ENCODE measurements around the gene PIEZO2.

Gene PIEZO2

DNA sequence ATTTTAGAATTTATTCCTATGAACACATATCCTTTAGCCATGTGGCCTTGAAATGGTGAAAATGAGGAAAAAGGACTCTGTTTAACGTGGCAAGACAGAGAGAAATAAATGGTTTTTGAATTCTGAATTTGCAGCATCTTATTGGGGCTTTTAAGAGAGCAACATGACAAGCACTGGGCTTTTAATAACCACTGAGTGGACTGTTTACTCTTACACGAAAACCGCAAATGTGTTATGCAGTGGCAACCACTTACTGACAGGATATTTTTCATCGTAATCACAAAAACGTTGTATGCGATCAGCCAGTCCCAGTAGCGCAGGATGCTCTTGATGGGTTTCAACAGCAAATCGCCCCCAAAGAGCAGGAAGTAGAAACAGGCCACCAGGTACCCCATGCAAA, 397.0 kb downstream of the PIEZO2 start:
- Histone ChIP-seq H3K4me2 (no peak overlapping the region), H3K27me3 (no peaks in the 10 kb centered on the region), H3K9ac (no peak overlapping the region), H4K20me1 (no peaks in the 10 kb centered on the region), H3K9me3 (no peaks in the 10 kb centered on the region), H3K27ac (no peak overlapping the region), H3K36me3 (no peaks in the 10 kb centered on the region), H3K4me3 (no peak overlapping the region), H3K4me1 (no peaks in the 10 kb centered on the region)
- TF ChIP-seq Cebpa-rat (IDR thresholded peaks at IDR 0.05) = no peak

DNA sequence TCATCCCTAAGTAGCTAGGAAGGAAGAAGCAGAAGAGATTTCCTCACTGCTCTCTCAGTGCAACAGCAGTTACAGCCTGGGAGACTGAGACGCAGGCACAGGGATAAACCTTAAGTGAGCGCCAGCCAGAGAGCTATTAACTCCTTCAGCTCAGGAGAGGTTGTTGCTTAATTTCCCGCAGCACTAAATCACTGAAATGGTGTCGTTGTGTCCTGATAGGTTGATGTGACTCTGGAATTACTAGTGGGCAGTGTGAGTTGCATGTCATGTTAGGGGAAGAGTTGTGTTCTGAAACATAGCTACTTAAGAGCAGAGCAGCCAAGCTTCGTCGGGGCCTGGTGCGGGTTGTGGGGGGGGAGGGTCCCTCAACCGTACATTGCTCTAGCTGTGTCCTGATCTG, 397.7 kb downstream of the PIEZO2 start:
- Histone ChIP-seq H3K4me3 (no peak overlapping the region), H3K9ac (no peak overlapping the region)
- no peak for TF ChIP-seq Cebpa-rat (IDR thresholded peaks at IDR 0.05)

DNA sequence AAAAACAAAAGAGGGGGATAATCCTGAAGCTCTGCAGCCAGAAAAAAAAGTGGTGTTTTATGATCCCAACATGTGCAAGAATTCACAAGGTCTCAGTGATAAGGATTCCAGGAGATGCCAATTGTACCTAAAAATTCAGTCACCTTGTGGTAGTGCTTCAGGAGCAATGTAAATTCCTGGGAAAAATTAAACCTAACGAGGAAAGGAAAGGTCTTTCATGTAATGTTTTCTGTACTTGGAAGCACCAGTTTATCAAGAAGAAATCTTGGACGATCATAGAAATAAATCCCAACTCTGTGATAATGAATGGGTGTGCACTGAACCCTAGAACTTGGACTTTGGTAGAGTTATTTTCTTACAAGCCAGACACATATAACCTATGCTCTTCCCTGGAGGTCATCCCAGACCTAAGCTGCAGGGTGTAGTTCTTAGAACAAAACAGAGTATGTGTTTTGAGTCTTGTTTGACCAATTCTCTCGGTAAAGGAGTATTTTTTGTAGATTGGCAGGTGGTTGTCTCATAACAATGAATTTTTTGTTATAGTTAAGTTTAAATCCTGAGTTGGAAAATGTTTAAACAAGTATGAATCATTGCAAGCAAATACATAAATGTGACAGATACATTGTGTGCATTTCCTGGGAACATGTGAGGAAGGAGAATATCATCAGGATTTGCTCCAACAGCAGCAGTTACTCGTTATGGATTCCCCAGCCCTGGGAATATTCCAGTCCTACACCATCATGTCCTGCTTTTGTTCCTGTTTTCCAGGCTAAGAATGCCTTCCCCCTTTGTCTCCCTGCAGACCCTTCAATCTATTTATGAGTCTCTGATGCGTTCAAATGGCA, 399.0 kb downstream of the PIEZO2 start:
- no peak for TF ChIP-seq Cebpa-rat (IDR thresholded peaks at IDR 0.05)
- H3K4me1 ChIP-seq = no peaks in the 10 kb centered on the region
- H3K4me3 ChIP-seq = no peak overlapping the region
- H3K9ac ChIP-seq = no peak overlapping the region
- no peaks in the 10 kb centered on the region for H3K27me3 ChIP-seq
- H3K9me3 ChIP-seq = no peaks in the 10 kb centered on the region
- H4K20me1 ChIP-seq = no peaks in the 10 kb centered on the region
- no peaks in the 10 kb centered on the region for H3K36me3 ChIP-seq
- H3K27ac ChIP-seq = no peak overlapping the region
- H3K4me2 ChIP-seq = no peak overlapping the region

More for the DNA sequence above, 397.7 kb downstream of the PIEZO2 start:
- Histone ChIP-seq H4K20me1 (no peaks in the 10 kb centered on the region), H3K4me1 (no peaks in the 10 kb centered on the region), H3K27ac (no peak overlapping the region), H3K9me3 (no peaks in the 10 kb centered on the region), H3K27me3 (no peaks in the 10 kb centered on the region), H3K4me2 (no peak overlapping the region), H3K36me3 (no peaks in the 10 kb centered on the region)

DNA sequence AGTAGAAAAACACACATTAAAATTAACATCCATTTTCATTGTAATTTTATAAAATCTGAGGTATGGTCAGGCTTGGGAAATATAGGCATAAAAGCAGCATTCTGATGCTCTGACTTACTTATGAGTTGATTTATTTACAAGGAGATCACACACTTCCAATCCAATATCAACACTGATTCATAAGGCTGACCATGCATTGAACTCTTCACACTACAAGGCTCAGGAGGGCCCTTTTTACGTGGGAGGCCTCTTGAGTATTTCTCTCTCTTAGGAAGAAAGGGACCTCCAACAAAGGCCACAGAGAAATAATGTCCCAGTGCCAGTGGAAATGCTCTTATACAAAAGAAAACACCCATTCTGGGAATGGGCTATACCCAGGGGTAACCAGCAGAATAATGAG, 400.7 kb downstream of the PIEZO2 start:
- no peak overlapping the region for H3K27ac ChIP-seq
- no peak overlapping the region for H3K9ac ChIP-seq
- H3K4me3 ChIP-seq = no peak overlapping the region
- no peaks in the 10 kb centered on the region for H3K9me3 ChIP-seq
- no peaks in the 10 kb centered on the region for H3K36me3 ChIP-seq
- H3K27me3 ChIP-seq = no peaks in the 10 kb centered on the region
- no peak for TF ChIP-seq Cebpa-rat (IDR thresholded peaks at IDR 0.05)
- H4K20me1 ChIP-seq = no peaks in the 10 kb centered on the region
- no peak overlapping the region for H3K4me2 ChIP-seq
- H3K4me1 ChIP-seq = no peaks in the 10 kb centered on the region

DNA sequence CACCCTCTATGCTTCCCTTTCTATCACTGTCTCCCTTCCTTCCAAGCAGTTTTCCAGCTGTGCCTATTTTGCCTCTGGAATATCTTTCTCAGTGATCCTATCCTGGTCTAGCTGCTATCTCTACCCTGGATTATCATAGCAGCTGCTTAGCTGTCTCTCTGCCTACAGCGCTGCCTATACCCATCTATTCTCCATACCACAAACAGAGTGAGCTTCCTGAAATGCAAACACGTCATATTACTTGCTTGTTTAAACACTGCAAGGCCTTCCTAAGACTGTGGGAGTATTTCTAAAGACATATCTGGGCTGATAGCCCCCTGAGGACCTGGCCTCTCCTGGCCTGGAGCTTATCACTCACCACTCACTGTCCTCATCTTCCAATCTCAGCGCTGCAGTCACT, 403.4 kb downstream of the PIEZO2 start:
- Histone ChIP-seq H3K27me3 (no peaks in the 10 kb centered on the region), H3K4me2 (no peak overlapping the region)
- no peak for TF ChIP-seq Cebpa-rat (IDR thresholded peaks at IDR 0.05)

DNA sequence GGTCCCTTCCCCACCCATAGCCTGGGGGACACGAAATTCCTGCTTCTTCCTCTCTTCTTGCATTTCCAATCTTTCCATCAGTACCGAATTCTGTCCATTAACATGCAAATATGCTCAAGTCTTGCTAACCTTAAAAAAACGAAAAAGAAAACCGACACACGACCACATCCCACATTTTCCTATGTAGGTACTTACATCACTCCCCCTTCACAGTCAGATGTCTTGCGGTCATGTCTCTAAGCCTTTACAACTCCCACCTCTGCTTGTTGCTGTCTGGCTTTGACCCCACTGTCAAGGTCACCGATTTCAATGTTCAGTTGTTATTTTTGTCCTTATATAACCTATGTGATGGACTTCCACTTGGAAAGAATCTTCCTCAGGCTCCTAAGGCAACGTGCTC, 404.1 kb downstream of the PIEZO2 start:
- Histone ChIP-seq H3K27me3 (no peaks in the 10 kb centered on the region), H3K4me2 (no peak overlapping the region), H3K27ac (no peak overlapping the region), H3K36me3 (no peaks in the 10 kb centered on the region), H3K9ac (no peak overlapping the region), H3K4me3 (no peak overlapping the region), H3K4me1 (no peaks in the 10 kb centered on the region), H4K20me1 (no peaks in the 10 kb centered on the region), H3K9me3 (no peaks in the 10 kb centered on the region)
- TF ChIP-seq Cebpa-rat (IDR thresholded peaks at IDR 0.05) = no peak

More for the DNA sequence above, 403.4 kb downstream of the PIEZO2 start:
- no peaks in the 10 kb centered on the region for H3K9me3 ChIP-seq
- no peak overlapping the region for H3K4me3 ChIP-seq
- no peak overlapping the region for H3K27ac ChIP-seq
- H3K36me3 ChIP-seq = no peaks in the 10 kb centered on the region
- H3K4me1 ChIP-seq = no peaks in the 10 kb centered on the region
- no peak overlapping the region for H3K9ac ChIP-seq
- no peaks in the 10 kb centered on the region for H4K20me1 ChIP-seq

DNA sequence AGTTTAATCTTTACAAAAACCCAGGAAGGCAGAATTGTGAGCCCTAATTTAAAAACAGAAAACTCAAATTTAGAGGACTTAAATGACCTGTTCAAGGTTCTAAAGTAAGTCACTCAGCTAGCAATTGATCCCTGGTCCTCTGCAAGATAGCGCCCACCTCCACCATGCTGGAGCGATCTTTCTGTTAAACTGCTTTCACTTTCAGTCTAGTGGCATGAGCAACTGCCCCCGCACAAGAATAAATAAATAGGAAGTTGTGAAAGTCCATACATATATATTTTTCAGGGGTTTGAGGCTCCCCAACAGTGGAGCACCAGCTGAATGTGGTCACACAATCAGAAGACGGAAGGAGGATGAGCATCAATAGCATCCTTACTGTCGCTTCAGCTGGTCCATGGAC, 405.6 kb downstream of the PIEZO2 start:
- Histone ChIP-seq H3K9me3 (no peaks in the 10 kb centered on the region), H3K4me3 (no peak overlapping the region), H4K20me1 (no peaks in the 10 kb centered on the region), H3K9ac (no peak overlapping the region), H3K27me3 (no peaks in the 10 kb centered on the region), H3K27ac (no peak overlapping the region), H3K36me3 (no peaks in the 10 kb centered on the region), H3K4me1 (no peaks in the 10 kb centered on the region), H3K4me2 (0 out of 2 replicates have a peak overlapping the region, but pooled peaks have one; percentile 1)
- TF ChIP-seq Cebpa-rat (IDR thresholded peaks at IDR 0.05) = no peak

DNA sequence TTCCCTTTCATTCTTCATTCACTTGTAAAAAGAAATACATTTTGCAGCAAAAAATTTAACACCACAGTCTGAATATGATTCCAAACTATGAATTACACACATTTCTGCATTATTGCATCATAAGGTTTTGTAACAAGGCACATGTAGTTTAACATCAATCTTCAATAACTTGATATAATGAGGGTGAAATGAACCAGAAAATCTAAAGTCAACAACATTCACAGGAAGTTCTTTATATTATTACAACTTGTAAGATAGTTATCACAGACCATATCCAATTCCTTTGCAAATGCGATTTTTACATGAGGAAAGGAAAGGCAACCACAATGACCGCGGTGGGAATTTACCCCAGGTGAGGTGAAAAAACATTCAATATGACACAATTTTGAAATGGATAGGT, 410.2 kb downstream of the PIEZO2 start:
- no peak overlapping the region for H3K27ac ChIP-seq
- no peak overlapping the region for H3K4me3 ChIP-seq
- H4K20me1 ChIP-seq = no peaks in the 10 kb centered on the region
- no peaks in the 10 kb centered on the region for H3K27me3 ChIP-seq
- H3K9ac ChIP-seq = no peak overlapping the region
- no peak for TF ChIP-seq Cebpa-rat (IDR thresholded peaks at IDR 0.05)
- H3K4me2 ChIP-seq = no peak overlapping the region
- H3K36me3 ChIP-seq = no peaks in the 10 kb centered on the region
- no peaks in the 10 kb centered on the region for H3K9me3 ChIP-seq
- no peaks in the 10 kb centered on the region for H3K4me1 ChIP-seq

DNA sequence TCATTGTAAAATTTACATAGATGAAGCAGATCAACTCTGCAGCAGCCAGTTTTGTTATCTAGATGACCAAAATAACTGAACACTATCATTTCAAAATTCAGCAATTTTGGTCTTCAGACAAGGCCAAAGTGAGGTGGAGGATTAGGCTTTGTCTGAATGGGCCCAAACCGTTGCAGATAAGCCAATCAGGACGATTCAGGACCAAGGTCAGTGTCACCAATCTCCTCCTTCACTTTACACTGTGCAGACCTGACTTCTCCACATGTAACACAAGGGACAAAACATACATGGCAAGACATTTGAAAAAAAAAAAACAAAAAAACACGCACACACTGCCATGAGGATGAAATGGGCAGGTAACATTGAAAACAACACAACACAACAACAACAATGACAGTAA, 412.4 kb downstream of the PIEZO2 start:
- Histone ChIP-seq H3K4me3 (no peak overlapping the region), H3K27ac (no peak overlapping the region), H3K9ac (no peak overlapping the region), H3K4me2 (no peak overlapping the region), H3K27me3 (no peaks in the 10 kb centered on the region), H4K20me1 (no peaks in the 10 kb centered on the region), H3K9me3 (no peaks in the 10 kb centered on the region), H3K4me1 (no peaks in the 10 kb centered on the region), H3K36me3 (no peaks in the 10 kb centered on the region)
- no peak for TF ChIP-seq Cebpa-rat (IDR thresholded peaks at IDR 0.05)

DNA sequence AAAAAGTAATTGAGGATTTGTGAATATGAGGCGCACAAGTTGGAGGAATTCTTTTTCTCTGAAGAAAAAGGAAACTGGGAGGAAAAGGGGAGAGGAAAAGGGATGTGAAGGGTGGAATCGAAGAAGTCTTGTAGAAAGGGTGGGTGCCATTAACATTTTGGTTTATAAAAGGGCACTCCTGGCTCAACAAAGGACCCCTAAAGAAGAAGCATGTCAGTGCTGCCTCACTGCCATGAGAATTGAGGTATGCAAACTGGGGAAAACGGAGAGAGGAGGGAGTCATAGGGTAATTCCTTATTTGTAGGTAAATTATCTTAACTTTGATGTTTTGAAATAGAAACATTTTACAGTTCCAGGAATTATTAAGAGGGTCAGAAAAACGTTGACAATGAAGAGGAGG, 416.4 kb downstream of the PIEZO2 start:
- no peaks in the 10 kb centered on the region for H3K4me1 ChIP-seq
- TF ChIP-seq Cebpa-rat (IDR thresholded peaks at IDR 0.05) = no peak
- no peak overlapping the region for H3K4me2 ChIP-seq
- H3K9me3 ChIP-seq = no peaks in the 10 kb centered on the region
- H4K20me1 ChIP-seq = no peaks in the 10 kb centered on the region
- H3K36me3 ChIP-seq = no peaks in the 10 kb centered on the region
- H3K27ac ChIP-seq = no peak overlapping the region
- H3K9ac ChIP-seq = no peak overlapping the region
- no peak overlapping the region for H3K4me3 ChIP-seq
- no peaks in the 10 kb centered on the region for H3K27me3 ChIP-seq
